ENCODE results near the gene PLCH2.
"Not testable (repeated sequence)": the region's sequence is repeated elsewhere in the genome, so short reads cannot be mapped to it uniquely, and the experiment has no call there.

Gene PLCH2, protein sequence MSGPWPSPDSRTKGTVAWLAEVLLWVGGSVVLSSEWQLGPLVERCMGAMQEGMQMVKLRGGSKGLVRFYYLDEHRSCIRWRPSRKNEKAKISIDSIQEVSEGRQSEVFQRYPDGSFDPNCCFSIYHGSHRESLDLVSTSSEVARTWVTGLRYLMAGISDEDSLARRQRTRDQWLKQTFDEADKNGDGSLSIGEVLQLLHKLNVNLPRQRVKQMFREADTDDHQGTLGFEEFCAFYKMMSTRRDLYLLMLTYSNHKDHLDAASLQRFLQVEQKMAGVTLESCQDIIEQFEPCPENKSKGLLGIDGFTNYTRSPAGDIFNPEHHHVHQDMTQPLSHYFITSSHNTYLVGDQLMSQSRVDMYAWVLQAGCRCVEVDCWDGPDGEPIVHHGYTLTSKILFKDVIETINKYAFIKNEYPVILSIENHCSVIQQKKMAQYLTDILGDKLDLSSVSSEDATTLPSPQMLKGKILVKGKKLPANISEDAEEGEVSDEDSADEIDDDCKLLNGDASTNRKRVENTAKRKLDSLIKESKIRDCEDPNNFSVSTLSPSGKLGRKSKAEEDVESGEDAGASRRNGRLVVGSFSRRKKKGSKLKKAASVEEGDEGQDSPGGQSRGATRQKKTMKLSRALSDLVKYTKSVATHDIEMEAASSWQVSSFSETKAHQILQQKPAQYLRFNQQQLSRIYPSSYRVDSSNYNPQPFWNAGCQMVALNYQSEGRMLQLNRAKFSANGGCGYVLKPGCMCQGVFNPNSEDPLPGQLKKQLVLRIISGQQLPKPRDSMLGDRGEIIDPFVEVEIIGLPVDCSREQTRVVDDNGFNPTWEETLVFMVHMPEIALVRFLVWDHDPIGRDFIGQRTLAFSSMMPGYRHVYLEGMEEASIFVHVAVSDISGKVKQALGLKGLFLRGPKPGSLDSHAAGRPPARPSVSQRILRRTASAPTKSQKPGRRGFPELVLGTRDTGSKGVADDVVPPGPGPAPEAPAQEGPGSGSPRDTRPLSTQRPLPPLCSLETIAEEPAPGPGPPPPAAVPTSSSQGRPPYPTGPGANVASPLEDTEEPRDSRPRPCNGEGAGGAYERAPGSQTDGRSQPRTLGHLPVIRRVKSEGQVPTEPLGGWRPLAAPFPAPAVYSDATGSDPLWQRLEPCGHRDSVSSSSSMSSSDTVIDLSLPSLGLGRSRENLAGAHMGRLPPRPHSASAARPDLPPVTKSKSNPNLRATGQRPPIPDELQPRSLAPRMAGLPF (N-terminal part only)

DNA sequence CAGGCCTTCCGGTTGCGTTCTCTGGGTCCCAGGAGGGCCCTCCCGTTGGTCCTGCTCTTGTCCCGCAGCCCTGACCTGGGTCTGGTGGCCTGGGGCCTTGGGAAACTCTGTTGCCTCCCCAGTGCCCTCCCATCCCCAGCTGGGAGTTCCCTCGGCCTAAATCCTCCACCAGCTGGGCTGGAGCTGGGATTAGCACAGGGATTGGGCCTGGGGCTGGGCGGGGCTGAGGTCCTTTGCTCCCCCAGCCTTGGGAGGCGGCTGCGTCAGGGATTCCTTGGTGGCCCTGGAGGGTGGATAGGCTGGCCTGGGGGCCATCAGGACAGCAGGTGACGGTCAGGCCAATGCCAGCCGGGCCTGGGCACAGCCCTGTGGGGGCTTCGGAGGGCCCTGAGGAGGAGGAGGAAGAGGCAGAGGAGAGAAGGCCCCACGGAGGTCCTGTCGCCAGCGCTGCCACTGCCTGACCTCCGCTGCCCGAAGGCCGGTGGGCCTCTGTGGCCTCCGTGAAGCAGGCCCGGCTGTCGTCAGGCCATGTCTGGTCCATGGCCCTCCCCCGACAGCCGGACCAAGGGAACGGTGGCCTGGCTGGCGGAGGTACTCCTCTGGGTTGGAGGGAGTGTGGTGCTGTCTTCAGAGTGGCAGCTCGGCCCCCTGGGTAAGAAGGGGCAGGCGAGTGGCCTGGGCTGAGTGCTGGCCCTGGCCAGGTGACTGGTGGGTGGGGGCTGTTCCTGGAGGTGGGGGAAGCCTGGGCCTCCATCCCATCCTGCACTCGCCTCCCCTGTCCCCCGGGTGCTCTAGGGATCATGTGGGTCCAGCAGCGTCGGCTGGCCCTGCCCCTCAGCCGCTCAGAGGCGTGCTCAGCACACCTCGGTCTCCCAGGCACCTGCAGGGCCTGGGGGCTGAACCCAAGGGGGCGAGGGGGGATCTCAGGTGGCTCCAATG, at the start of gene PLCH2:
TSS of gene PLCH2 (plus strand) at position 229 of the 939 bp plus-strand sequence. CDS start at position 529, 300 bp downstream.
- no peak for DNase-seq

DNA sequence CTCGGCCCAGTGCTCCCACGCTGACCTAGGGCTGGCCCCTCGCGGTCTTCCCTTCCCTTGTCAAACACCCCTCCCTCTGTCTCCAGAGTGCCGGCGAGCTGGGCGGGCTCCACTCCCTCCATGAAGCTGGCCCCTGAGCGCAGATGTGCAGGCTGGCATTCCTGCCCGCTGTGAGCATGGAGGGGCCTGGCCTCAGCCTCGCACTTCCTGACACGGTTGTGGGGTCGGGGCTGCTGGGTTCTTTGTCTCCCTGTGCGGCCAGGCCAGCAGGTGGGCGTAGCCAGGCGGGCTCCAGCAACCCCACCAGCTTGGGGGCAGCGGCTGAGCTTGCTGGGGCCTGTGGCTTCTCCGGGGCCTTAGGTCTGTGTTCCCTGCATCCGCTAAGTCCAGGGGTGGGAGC, 49.5 kb upstream of the PLCH2 start:
- DNase-seq, result no peak

DNA sequence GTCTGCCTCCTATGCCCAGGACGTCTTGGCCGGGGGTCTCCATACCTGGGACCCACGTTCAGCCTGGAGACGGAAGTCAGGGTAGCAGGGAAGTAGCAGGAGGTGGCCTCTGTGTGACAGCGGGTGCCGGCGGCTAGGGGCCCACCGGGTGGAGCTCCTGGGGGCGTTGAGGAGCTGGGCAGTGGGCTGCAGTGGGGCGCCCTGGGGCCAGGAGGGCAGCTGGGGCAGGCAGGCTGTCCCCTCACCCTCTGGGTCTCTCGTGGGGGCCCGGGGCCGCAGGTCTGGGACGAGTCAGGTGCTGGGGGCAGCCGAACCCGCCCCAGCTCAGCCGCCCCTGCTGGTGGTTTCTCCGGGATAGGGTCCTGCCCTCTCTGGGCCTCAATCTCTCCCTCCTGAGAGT, 49.0 kb upstream of the PLCH2 start:
- DNase-seq, result no peak

DNA sequence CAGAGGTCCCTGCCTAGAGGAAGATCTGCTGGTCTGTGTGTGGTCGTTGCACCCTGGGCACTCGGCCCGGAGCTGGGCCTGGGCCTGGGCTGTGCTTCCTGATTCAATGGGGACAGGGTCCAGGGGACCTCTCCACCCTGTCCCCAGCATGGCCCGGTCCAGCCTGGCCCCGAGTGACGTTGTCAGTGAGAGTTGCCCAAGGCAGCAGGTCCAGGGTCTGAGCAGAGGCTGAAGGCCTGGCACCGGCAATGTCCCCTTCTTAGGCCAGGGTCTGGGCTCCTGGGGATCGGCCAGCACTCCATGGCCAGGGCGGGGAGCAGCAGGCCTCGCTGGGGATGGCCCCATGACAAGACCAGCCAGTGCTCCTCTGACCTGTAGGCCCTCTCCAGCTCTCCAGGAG, 48.1 kb upstream of the PLCH2 start:
- DNase-seq, result no peak

DNA sequence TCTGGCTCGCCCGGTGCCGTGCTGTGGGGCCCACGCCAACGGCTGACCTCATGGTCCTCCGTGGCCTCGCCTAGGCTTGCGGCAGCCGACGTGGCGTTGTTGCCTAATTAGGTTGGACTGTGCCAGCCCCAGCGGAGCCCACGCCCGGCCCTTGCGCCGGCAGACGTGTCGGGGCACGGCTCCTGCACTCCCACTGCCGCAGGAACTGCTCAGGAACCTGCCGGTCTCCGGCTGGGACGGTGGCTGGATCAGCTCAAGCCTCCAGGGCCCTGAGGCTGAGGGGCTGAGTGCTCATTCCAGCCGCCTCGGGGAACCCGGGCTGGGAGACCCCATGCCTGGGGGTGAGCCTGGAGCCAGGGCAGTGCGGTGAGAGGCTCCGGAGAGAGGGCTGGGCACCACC, 47.6 kb upstream of the PLCH2 start:
- no peak for DNase-seq

DNA sequence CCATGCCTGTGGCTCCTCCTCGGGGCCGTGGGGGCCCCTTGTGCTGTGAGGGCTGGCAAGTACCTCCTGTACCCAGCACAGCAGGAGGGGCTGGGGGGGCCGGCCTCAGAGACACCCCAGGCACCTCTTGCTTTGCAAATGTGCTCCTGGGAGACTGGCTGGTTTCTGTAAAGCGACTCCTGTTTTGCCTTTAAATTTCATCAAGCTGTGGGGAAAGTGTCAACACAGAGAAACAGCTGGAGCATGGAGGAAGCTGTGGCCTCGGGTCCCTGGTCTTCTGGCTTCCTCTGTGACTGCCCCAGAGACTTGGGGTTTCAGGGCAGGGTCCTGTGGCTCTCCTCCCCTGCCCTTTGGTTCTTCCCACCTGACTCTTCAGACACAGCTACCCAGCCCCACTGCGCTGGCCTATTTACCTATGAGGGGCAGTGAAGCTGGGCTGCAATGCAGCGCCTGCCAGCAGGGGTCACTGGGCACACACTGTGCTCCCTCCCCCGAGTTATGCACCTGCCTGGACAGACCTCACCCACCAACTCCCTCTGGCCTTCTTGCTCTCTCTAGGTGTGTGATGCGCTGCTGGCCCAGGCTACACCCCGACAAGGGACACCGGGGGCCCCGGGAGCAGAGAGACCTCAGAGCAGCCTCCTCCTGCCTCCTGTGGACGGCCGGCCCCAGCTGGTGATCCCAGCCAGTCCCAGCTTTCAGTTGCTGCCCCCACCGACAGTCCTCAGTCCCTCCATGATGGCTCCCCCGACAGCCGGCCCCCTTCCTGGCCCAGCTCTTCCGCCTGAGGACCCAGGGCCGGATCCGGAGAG, 46.1 kb upstream of the PLCH2 start:
- no peak for DNase-seq

DNA sequence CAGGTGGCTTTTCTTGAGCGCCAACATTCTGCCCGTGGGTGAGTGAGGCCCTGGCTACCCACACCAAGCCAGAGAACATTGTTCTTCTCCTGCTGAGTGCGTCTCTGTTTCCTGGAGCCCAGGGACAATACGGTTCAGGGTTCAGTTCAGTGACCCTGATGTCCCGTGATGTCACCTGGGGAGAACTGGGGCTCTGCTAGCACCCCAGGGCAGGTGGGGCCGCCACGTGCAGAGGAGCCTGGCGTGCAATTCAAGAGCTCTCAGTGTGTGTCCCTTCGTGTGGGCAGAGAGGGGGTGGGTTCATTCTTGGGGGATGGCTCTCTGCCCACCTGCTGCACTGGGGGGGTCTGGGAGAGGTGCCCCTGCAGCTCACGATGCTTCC, 45.5 kb upstream of the PLCH2 start:
- no peak for DNase-seq

DNA sequence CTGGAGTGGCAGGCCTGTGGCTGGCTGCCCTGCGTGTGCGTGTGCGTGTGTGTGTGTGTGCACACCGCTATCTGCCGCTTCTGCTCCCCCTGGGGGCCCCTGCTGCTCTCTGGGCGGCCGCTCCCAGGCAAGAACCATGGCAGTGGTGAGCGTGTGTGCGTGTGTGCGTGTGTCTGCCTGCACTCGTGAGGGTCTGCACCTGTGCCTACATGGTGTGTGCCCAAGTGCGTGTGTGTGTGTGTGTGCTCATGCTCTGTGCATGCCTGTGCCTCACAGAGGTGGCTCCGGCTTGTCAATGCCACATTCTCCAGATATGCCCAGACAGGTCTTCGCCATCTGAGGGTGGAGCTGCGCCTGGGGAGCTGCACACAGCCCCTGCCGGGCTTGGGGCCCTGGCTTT, 45.0 kb upstream of the PLCH2 start:
- DNase-seq, result peak; percentile 73

DNA sequence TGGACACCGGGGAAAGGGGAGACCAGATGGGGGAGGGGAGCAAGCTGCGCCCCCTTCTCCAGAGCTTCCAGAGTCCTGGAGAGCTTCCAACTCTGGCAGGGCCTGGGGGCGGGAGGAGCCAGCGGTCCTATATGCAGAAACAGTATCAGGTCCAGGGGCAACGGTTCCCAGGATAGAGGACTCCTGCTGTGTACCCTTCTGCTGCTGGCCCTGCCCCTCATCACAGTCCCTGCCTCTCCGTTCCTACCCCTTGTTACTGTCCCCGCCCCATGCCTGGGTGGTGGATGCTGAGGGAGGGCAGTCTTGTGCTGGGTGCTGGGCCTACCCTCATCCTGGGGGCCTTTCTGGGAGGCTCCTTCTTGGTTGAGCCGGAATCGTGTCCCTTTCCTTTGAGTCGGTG, 44.6 kb upstream of the PLCH2 start:
- DNase-seq, result peak; percentile 55

DNA sequence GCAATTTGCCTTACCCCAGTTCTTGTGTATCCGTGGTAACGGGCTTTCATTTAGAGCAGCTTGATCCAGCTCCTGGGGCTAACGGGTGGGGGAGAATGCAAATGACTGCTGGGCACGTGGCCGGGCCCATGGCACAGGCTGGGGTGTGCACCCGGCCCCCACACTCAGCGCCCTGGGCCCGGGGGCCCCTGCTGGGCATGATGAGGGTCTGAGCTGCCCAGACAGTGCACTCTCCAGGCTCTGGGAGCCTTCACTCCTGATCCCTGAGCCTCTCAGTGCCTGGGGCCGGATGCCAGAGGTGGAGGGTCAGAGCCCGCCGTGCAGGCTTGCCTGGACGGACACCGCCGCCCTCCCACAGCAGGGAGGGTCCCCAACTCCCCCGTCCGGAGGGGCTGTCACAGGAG, 43.6 kb upstream of the PLCH2 start:
- no peak for DNase-seq

DNA sequence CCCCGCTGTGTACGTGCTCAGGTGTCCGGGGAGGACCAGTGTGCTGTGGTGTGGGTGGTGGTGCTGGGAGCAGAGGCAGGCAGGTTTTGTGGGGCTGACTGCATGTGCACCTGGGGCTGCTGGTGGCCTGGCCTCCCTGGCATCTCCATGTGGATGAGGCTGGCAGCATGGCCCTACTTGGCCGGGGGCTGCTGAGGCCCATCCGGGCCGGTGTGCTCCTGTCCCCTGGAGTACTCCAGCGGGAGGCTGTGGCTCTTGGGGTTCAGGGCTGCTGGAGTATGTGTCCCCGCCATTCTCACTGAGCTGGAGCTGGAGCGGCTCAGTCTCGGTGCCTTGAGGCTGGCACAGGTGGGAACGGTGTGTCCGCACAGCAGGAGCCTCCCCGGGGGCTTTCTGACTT, 42.9 kb upstream of the PLCH2 start:
- no peak for DNase-seq

DNA sequence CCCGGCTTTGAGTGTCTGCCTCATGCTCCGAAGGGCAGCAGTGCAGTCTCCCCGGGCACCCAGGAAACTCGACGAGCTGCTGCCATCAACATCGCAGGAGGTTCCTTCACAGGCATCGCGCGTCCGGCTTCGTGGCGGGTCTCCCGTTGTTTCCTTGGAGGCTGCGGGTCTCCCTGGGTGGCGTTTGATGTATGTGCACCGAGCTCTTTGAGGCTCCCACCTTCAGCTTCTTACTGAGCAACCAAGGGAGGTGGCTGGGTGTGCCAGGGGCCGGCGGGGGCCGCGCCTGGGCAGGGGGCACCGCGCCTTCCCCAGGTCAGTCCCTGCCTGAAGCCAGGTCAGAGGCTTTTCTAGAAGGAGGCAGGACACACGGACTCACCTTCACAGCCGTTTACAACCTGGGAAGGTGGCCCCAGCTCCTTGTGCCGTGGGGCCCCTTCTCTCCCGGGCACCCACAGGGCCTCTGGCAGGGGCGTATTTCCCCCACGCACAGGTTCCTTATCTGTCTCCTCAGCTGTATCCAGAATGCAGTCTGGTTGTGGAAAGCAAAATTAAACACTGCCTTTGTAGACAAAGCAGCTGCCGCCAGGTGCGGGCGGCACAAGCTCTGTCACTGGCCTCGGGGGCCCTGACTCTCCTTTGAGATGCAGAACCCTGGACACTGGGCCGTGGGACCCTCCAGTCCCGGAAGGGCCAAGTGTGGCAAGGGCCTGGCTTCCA, 42.0 kb upstream of the PLCH2 start:
- DNase-seq, result no peak

DNA sequence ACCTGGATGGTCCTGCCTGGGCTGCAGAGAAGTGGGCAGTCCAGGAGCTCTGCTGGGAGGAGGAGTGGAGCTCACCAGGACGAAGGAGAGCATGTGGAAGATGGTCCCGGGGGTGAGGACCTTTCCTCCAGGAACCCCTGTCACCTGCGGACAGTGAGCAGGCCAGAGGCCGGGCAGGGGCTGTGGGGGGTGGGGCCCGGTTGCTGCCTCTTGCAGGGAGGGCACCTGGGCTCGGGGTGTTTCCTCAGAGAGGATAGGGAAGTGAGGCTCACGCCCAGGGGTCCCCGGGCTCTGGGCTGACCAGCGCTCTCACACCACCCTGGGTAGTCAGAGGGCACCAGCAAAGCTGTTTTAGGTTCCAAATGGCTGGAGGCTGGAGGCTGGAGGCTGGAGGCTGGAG, 41.0 kb upstream of the PLCH2 start:
- DNase-seq, result no peak

DNA sequence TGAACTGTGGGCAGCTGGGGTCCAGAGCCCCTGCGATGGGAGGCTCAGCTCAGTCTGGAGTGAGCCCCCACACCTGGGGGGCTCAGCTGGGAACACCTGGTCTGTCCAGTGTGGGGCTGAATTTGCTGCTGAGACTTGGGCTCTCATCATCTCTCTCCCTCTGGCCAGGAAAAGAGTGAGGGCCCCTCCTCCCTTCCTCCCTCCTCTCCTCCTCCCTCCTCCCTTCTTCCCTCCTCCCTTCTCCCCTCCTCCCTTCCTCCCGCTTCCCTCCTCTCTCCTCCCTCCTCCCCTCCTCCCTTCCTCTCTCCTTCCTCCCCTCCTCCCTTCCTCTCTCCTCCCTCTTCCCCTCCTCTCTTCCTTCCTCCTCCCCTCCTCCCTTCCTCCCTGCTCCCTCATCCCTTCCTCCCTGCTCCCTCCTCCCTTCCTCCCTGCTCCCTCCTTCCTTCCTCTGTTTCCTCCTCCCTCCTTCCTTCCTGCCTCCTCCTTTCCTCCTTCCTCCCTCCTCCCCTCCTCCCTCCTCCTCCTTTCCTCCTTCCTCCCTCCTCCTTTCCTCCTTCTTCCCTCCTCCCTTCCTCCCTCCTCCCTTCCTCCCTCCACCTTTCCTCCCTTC, 40.2 kb upstream of the PLCH2 start:
- DNase-seq, result no peak

DNA sequence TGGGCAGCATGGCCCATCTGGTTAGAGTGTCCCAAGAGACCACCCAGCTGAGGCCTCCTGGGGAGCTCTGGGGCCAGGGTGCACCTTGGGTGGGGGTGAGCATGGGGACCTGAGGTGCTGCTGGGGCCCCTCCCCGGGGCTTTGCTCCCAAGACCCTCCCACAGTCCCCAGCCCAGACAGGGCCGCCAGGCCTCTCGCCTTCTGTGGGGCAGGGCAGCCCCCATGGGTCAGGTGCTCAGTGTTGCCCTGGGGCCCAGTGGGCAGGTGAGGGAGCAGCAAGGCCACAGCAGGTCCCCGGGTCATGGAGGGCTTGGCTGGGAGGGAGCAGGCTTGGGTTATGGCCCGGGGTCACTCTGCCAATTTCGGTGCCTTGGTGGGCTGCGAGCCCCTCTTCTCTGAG, 39.2 kb upstream of the PLCH2 start:
- DNase-seq, result no peak

DNA sequence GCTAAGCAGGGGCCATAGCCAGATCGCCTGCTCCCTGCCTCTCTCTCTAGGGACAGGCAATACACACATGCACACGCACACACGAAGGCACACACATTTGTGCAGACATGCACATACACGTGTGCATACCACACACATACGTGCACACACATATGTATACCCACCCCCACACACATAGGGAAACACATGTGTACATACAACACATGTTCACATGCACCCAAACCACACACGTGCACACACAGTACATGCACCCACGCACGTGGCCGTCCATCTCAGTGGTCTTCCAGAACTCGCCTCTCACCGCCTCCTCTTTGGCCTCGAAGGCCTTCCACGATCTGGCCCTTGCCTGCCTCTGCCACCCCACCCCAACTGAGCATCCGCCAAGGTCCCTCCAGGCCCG, 38.5 kb upstream of the PLCH2 start:
- no peak for DNase-seq

DNA sequence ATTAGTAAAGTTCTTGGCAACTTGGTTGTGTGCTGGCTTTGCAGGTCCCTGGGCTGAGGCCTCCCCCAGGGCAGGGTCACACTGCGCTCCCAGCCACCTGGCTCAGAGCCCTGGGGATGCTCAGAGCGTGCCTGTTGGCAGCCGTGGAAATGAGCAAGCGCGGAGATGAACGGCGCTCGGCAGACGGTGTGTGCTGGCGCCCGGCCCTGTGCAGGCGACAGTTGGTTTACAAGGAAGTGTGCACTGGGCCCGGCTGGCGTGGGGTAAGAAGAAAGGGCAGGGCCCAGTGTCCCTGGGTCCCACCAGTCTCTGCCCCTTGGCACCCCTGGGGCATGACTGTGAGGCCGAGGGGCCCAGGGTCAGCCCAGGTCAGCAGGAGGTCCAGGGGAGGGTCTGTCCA, 38.1 kb upstream of the PLCH2 start:
- DNase-seq, result peak; percentile 23

DNA sequence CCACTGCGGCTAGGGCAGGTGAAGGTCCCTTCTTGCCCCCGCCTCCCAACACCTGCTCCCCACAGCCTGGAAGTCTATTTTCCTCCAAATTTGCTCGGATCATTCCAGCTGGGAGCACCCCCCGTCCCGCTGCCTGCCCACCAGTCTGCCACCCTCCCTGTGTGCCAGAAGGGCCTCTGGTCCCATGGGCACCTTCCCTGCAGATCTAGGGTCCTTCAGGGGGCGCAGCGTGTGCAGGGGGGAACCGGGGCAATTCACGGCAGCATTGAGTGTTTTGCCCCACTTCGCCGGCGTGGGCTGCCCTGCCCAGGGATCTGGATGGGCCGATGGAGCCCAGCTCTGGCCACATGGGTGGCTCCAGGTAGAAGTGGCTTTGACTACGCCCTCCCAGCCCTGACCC, 37.4 kb upstream of the PLCH2 start:
- DNase-seq, result no peak

DNA sequence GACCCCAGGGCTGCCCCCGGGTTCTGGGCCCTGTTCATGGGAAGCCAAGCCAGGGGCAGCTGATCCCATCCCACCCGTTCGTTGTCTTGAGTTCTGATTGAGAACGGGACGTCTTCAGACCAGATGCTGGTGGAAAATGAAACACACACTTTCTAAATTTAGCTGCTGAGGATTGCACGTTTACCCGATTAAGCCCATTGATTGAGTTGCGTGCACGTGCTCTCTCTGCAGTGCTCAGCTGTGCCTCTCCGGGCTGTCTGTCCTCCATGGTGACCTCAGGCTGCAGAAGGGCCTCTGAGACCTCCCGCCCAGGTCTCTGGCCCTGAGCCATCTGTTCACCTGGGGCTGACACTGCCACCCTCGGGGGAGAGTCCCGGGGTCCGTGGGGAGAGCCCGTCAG, 36.7 kb upstream of the PLCH2 start:
- DNase-seq, result no peak

DNA sequence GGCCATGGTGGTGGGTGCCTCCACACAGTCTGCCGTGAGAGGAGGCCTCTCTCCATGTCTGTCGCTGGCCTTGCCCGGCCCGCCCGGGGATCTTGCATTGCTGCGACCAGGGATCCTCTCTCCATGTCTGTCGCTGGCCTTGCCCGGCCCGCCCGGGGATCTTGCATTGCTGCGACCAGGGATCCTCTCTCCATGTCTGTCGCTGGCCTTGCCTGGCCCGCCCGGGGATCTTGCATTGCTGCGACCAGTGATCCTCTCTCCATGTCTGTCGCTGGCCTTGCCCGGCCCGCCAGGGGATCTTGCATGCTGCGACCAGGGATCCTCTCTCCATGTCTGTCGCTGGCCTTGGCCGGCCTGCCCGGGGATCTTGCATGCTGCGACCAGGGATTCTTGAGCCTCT, 35.7 kb upstream of the PLCH2 start:
- DNase-seq, result not testable (repeated sequence)
